Ishikawa (cell line): ENCODE data around the gene DOCK3.

Experiments
- CEBPB ChIP-seq: IDR thresholded peaks from 2 replicates; pipeline ENCODE4 v1.6.1; 2012
- CREB1 ChIP-seq: IDR thresholded peaks from 2 replicates; pipeline ENCODE4 v1.6.1; 2012; ENCODE audit warnings: low read depth
- EGR1 ChIP-seq: IDR thresholded peaks from 2 replicates; pipeline ENCODE4 v1.6.1; 2012
- EP300 ChIP-seq: IDR thresholded peaks from 2 replicates; pipeline ENCODE4 v1.6.1; 2012; ENCODE audit warnings: borderline replicate concordance
- FOXM1 ChIP-seq: IDR thresholded peaks from 2 replicates; pipeline ENCODE4 v1.6.1; 2012; ENCODE audit warnings: low read depth, borderline replicate concordance
- NFIC ChIP-seq: IDR thresholded peaks from 2 replicates; pipeline ENCODE4 v1.6.1; 2012
- RAD21 ChIP-seq: IDR thresholded peaks from 2 replicates; pipeline ENCODE4 v1.6.1; 2012; ENCODE audit warnings: low read depth
- TAF1 ChIP-seq: IDR thresholded peaks from 2 replicates; pipeline ENCODE4 v1.6.1; 2012; ENCODE audit warnings: low read depth, mild to moderate bottlenecking
- TCF12 ChIP-seq: IDR thresholded peaks from 2 replicates; pipeline ENCODE4 v1.6.1; 2012; ENCODE audit warnings: low read depth
- TEAD4 ChIP-seq: IDR thresholded peaks from 2 replicates; pipeline ENCODE4 v1.6.1; 2012
- YY1 ChIP-seq: IDR thresholded peaks from 2 replicates; pipeline ENCODE4 v1.6.1; 2012; ENCODE audit warnings: low read depth
- ZBTB7A ChIP-seq: IDR thresholded peaks from 2 replicates; pipeline ENCODE4 v1.6.1; 2012; ENCODE audit warnings: low read depth
- TF ChIP-seq, protein P1 (sequence below): IDR thresholded peaks from 2 replicates; pipeline ENCODE4 v1.6.1; 2012
- TF ChIP-seq, protein P2 (sequence below): IDR thresholded peaks from 2 replicates; pipeline ENCODE4 v1.6.1; 2012; ENCODE audit warnings: low read depth, mild to moderate bottlenecking
- TF ChIP-seq, protein P3 (sequence below): IDR thresholded peaks from 2 replicates; pipeline ENCODE4 v1.6.1; 2012

The DOCK3 gene

DNA sequence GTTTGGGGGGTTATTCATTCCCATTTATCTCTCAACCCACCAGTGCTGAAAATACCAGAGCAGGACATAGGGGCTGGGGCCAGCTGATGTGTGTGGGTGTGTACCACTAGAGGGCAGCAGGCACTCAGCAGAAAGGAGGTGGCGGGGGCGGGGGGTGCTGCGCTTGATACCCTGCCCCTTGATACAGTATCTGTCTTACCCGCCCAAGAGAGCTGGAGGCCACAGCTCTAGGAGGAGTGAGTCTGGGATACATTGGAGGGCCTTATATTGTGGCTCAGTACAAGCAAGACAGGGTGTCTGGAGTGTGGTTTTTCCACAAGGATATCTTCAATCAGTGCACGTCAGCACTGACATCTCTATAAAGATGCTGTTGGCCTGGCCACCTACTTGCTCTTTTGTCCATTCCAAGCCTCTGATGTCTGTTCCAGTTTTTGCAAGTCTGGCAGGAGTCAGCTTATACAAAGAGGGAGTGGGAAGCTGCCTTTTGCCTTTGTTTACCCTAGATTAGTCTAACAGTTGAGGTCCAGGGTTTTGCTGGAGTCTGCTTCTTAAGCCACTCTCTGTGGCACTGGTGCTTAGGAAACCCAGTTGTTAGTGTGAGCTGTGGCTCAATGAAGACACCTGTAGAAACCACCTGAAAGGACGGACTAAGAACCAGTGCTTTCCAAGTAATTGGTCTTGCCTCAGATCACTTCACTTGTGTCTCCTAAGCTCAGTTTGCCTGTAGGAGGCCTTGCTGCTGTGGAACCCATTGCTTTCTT lies 714.9 kb downstream of the DOCK3 start:
- TF ChIP-seq RAD21 (peak; percentile 46), CEBPB (no peak), FOXM1 (no peak), CREB1 (no peak), ZBTB7A (no peak), TCF12 (no peak), EP300 (no peak), NFIC (no peak), EGR1 (peak; percentile 34; the same call in 1 of the 2 replicates)
- TF ChIP-seq, protein P1, sequence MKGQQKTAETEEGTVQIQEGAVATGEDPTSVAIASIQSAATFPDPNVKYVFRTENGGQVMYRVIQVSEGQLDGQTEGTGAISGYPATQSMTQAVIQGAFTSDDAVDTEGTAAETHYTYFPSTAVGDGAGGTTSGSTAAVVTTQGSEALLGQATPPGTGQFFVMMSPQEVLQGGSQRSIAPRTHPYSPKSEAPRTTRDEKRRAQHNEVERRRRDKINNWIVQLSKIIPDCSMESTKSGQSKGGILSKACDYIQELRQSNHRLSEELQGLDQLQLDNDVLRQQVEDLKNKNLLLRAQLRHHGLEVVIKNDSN: no peak
- TF ChIP-seq, protein P2, sequence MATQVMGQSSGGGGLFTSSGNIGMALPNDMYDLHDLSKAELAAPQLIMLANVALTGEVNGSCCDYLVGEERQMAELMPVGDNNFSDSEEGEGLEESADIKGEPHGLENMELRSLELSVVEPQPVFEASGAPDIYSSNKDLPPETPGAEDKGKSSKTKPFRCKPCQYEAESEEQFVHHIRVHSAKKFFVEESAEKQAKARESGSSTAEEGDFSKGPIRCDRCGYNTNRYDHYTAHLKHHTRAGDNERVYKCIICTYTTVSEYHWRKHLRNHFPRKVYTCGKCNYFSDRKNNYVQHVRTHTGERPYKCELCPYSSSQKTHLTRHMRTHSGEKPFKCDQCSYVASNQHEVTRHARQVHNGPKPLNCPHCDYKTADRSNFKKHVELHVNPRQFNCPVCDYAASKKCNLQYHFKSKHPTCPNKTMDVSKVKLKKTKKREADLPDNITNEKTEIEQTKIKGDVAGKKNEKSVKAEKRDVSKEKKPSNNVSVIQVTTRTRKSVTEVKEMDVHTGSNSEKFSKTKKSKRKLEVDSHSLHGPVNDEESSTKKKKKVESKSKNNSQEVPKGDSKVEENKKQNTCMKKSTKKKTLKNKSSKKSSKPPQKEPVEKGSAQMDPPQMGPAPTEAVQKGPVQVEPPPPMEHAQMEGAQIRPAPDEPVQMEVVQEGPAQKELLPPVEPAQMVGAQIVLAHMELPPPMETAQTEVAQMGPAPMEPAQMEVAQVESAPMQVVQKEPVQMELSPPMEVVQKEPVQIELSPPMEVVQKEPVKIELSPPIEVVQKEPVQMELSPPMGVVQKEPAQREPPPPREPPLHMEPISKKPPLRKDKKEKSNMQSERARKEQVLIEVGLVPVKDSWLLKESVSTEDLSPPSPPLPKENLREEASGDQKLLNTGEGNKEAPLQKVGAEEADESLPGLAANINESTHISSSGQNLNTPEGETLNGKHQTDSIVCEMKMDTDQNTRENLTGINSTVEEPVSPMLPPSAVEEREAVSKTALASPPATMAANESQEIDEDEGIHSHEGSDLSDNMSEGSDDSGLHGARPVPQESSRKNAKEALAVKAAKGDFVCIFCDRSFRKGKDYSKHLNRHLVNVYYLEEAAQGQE: no peak

DNA sequence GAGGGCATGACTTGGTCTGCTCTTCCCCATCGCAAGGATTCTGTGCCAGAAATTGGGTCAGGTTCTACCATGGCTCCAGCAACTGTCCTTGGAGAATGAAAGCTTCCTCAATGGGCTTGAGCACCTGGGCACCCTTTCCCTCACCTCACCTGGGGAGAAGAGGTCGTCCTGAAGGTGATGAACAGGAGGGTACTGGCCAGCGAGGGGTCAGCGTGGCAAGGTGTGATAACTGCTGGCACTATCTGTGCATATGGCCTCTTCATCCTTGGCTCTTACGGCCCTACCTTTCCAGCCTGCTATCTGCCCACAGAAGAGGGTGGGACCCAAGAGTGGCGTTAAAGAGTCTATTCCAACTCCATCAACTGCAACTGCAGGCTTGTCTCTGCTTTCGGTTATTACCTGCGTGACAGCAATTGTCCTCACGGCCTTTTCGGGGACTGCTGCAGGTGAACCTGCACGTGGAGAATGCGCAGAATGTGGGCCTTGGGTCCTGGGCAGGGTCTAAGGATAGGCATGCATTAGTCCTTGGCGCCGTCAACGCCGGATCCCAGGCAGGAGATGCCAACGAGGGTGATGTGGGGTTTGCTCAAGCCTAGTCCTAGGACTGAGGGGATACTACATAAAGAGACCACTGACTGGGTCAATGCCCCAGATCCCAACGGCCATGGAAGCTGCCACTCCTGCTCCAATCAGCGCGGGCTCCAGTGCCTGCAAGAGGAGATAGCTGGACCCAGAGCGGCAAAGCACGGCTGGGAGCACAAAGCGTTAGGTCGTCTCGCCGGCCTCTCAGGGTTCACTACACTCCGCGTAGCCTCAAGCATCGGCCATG lies 715.7 kb downstream of the DOCK3 start:
- TF ChIP-seq, protein P2: no peak
- TF ChIP-seq YY1 (no peak), ZBTB7A (no peak), CEBPB (no peak), RAD21 (no peak), NFIC (no peak), EGR1 (no peak), FOXM1 (no peak), TAF1 (no peak), EP300 (no peak), TCF12 (no peak), TEAD4 (no peak), CREB1 (no peak)
- TF ChIP-seq, protein P3, sequence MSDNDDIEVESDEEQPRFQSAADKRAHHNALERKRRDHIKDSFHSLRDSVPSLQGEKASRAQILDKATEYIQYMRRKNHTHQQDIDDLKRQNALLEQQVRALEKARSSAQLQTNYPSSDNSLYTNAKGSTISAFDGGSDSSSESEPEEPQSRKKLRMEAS: no peak; the same call in 1 of the 2 replicates
- TF ChIP-seq, protein P1: no peak

DNA sequence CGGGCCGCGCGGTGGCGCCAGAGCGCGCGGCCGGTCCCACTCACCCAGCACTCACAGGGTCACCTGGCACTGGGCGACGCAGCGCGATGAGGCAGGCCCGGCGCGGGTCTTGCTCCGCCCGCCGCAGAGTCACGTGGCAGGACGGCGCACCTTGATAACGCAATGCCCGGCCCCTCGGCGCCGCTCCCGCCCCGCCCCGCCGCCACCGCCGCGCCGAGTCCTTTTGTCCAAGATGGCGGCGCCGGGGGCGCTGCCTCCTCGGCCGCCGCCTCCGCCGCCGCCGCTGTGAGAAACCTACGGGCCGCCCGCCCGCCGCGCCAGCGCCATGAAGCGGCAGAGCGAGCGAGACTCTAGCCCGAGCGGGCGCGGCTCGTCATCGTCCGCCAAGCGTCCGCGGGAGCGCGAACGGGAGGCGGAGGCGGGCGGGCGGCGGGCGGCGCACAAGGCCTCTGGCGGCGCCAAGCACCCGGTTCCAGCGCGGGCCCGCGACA lies 716.4 kb downstream of the DOCK3 start, which contains the start of gene RBM15B:
TSS of gene RBM15B (plus strand) at position 211 of the 491 bp plus-strand sequence. CDS start at position 326, 115 bp downstream.
- TF ChIP-seq, protein P1: peak; percentile 97
- TF ChIP-seq, protein P2: no peak
- TF ChIP-seq ZBTB7A (no peak), TAF1 (peak; percentile 58; the same call in 1 of the 2 replicates), TEAD4 (no peak), RAD21 (peak; percentile 45; the same call in 1 of the 2 replicates), CREB1 (peak; percentile 91), FOXM1 (no peak), EGR1 (no peak), TCF12 (peak; percentile 5; the same call in 1 of the 2 replicates), YY1 (peak; percentile 88), CEBPB (no peak), EP300 (no peak; the same call in 1 of the 2 replicates), NFIC (no peak)
- TF ChIP-seq, protein P3: peak; percentile 74; the same call in 1 of the 2 replicates
